ENCODE results near the gene TMC5.

The TMC5 gene

GRCh38 chr16:19434584-19434983, 16.9 kb downstream of the TMC5 start:
- Histone ChIP-seq H3K9me3 (ENCODE audit: low read length) (no peaks in the 10 kb centered on the region), H3K36me3 (ENCODE audit: insufficient read depth, low read length) (no peaks in the 10 kb centered on the region), H3K27ac (ENCODE audit: low read depth, low read length) (no peak overlapping the region), H3K9ac (ENCODE audit: low read length) (no peak overlapping the region), H3K4me1 (ENCODE audit: insufficient read depth, low read length) (no peaks in the 10 kb centered on the region), H3K27me3 (ENCODE audit: control insufficient read depth in 1 of 2, insufficient read depth in 2 of 2, low read length in 2 of 2) (no peaks in the 10 kb centered on the region), H3K4me3 (ENCODE audit: low read depth in 1 of 2, low read length in 2 of 2) (no peak overlapping the region)

- H3K9me3 ChIP-seq (ENCODE audit: low read length): no peaks in the 10 kb centered on the region
- no peak overlapping the region for H3K4me3 ChIP-seq (ENCODE audit: low read depth in 1 of 2, low read length in 2 of 2)
- no peaks in the 10 kb centered on the region for H3K27me3 ChIP-seq (ENCODE audit: control insufficient read depth in 1 of 2, insufficient read depth in 2 of 2, low read length in 2 of 2)
- H3K27ac ChIP-seq (ENCODE audit: low read depth, low read length): no peak overlapping the region
- H3K36me3 ChIP-seq (ENCODE audit: insufficient read depth, low read length): no peaks in the 10 kb centered on the region
- H3K4me1 ChIP-seq (ENCODE audit: insufficient read depth, low read length): no peaks in the 10 kb centered on the region
- H3K9ac ChIP-seq (ENCODE audit: low read length): no peak overlapping the region
These were observed 18.9 kb downstream of the TMC5 start for GRCh38 chr16:19436540-19436939.

DNA sequence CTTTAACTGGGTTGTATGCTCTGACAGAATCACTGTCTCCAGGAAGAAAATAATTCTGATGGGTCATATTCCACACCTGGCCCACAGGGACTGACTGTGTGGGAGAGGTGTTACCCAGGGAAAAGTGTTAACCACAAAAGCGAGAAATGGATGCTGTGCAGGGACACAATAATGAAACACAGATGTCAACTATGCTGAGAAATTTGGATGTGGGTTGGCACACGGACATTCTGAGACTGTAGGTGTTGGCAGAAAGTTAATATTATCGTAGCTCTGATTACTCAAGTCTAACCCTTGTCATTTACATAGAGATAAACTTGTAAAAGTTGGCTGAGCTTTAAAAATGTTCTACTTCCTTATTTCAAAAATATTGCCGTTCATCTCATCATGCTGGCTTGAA, 19.6 kb downstream of the TMC5 start:
- Histone ChIP-seq H3K4me3 (ENCODE audit: low read depth in 1 of 2, low read length in 2 of 2) (no peak overlapping the region), H3K4me1 (ENCODE audit: insufficient read depth, low read length) (no peaks in the 10 kb centered on the region), H3K36me3 (ENCODE audit: insufficient read depth, low read length) (no peaks in the 10 kb centered on the region), H3K27me3 (ENCODE audit: control insufficient read depth in 1 of 2, insufficient read depth in 2 of 2, low read length in 2 of 2) (no peaks in the 10 kb centered on the region), H3K9ac (ENCODE audit: low read length) (no peak overlapping the region), H3K9me3 (ENCODE audit: low read length) (no peaks in the 10 kb centered on the region), H3K27ac (ENCODE audit: low read depth, low read length) (no peak overlapping the region)

DNA sequence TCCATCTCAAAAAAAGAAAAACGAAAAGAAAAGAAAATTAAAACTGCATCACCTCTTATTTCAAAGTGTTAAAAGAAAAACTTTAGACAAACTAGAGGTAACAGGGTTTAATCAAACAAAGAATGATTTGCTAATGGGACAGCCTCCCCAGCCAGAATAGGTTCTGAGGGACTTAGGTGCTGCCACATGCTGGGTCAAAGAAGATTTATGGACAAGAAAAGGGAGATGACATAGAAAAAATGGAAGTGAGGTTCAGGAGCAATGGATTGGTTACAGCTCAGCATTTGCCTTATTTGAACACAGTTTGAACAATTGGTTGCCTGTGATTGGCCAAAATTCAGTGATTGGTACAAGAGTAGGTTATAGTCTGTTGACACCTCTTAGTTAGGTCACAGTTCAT, 21.1 kb downstream of the TMC5 start:
- no peak overlapping the region for H3K4me3 ChIP-seq (ENCODE audit: low read depth in 1 of 2, low read length in 2 of 2)
- H3K9me3 ChIP-seq (ENCODE audit: low read length): no peaks in the 10 kb centered on the region
- no peak overlapping the region for H3K27ac ChIP-seq (ENCODE audit: low read depth, low read length)
- no peaks in the 10 kb centered on the region for H3K36me3 ChIP-seq (ENCODE audit: insufficient read depth, low read length)
- no peak overlapping the region for H3K9ac ChIP-seq (ENCODE audit: low read length)
- H3K27me3 ChIP-seq (ENCODE audit: control insufficient read depth in 1 of 2, insufficient read depth in 2 of 2, low read length in 2 of 2): no peaks in the 10 kb centered on the region
- no peaks in the 10 kb centered on the region for H3K4me1 ChIP-seq (ENCODE audit: insufficient read depth, low read length)

DNA sequence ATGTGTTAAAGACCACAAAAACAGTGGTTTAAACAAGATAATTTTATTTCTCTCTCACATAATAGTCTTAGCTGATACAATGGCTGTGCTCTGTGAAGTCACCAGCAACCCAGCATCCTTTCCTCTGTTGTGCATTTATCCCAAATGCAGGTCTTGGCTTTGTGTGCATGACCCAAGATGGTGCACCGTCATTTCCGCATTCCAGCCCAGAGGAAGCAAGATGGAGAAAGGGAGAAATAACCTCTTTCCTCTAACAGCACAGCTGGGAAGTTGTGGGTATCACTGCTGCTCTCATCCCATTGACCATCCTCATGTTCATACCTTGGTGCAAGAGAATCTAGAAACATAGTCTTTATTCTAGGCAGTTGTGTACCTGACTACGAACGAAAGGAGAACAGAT, 21.8 kb downstream of the TMC5 start:
- H3K9me3 ChIP-seq (ENCODE audit: low read length): no peaks in the 10 kb centered on the region
- H3K4me1 ChIP-seq (ENCODE audit: insufficient read depth, low read length): no peaks in the 10 kb centered on the region
- H3K36me3 ChIP-seq (ENCODE audit: insufficient read depth, low read length): no peaks in the 10 kb centered on the region
- H3K4me3 ChIP-seq (ENCODE audit: low read depth in 1 of 2, low read length in 2 of 2): no peak overlapping the region
- no peaks in the 10 kb centered on the region for H3K27me3 ChIP-seq (ENCODE audit: control insufficient read depth in 1 of 2, insufficient read depth in 2 of 2, low read length in 2 of 2)
- no peak overlapping the region for H3K27ac ChIP-seq (ENCODE audit: low read depth, low read length)
- no peak overlapping the region for H3K9ac ChIP-seq (ENCODE audit: low read length)

DNA sequence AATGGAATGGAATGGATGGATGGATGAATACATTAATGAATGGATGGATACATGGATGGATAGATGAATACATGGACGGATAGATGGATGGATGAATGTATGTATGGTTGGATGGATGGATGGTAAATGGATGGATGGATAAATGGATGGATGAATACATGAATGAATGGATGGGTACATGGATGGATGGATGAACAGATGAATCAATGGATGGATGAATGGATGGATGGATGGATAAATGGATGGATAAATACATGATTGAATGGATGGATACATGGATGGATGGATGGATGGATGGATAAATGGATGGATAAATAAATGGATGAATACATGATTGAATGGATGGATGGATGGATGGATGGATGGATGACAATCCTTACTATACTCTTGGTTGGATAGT, 26.0 kb downstream of the TMC5 start:
- H3K27ac ChIP-seq (ENCODE audit: low read depth, low read length): no peak overlapping the region
- no peak overlapping the region for H3K4me3 ChIP-seq (ENCODE audit: low read depth in 1 of 2, low read length in 2 of 2)
- H3K4me1 ChIP-seq (ENCODE audit: insufficient read depth, low read length): no peaks in the 10 kb centered on the region
- no peaks in the 10 kb centered on the region for H3K36me3 ChIP-seq (ENCODE audit: insufficient read depth, low read length)
- no peaks in the 10 kb centered on the region for H3K27me3 ChIP-seq (ENCODE audit: control insufficient read depth in 1 of 2, insufficient read depth in 2 of 2, low read length in 2 of 2)
- no peaks in the 10 kb centered on the region for H3K9me3 ChIP-seq (ENCODE audit: low read length)
- H3K9ac ChIP-seq (ENCODE audit: low read length): no peak overlapping the region

DNA sequence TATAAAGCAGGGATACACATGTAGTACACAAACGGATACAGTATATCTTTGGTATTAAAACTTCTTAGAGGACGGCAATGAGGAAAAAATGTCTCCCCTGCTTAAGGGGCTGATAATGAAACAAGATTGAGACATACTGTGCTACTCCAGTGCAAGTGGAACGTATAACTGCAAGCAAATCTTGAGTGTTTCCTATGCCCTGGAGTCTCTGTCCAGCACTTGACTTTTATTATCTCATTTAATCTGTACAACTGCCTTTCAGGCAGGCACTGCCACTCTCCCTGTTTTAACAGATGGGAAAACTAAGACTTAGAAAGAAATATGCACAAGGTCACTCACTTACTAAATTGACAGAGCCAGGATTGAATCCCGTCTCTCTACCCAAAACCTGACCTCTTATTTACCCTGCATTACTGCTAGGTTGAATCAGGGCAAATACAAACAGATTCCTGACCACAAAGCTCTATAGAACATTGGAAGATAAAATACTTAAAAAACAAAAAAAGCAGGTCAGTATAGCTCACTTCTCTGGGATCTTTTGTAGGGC, 28.7 kb downstream of the TMC5 start:
- Histone ChIP-seq H3K36me3 (ENCODE audit: insufficient read depth, low read length) (no peaks in the 10 kb centered on the region), H3K4me1 (ENCODE audit: insufficient read depth, low read length) (no peaks in the 10 kb centered on the region), H3K4me3 (ENCODE audit: low read depth in 1 of 2, low read length in 2 of 2) (no peak overlapping the region), H3K27me3 (ENCODE audit: control insufficient read depth in 1 of 2, insufficient read depth in 2 of 2, low read length in 2 of 2) (no peaks in the 10 kb centered on the region), H3K9ac (ENCODE audit: low read length) (no peak overlapping the region), H3K27ac (ENCODE audit: low read depth, low read length) (no peak overlapping the region), H3K9me3 (ENCODE audit: low read length) (no peaks in the 10 kb centered on the region)

- no peak overlapping the region for H3K4me3 ChIP-seq (ENCODE audit: low read depth in 1 of 2, low read length in 2 of 2)
- H3K9ac ChIP-seq (ENCODE audit: low read length): no peak overlapping the region
- H3K36me3 ChIP-seq (ENCODE audit: insufficient read depth, low read length): no peaks in the 10 kb centered on the region
- no peaks in the 10 kb centered on the region for H3K4me1 ChIP-seq (ENCODE audit: insufficient read depth, low read length)
- H3K27me3 ChIP-seq (ENCODE audit: control insufficient read depth in 1 of 2, insufficient read depth in 2 of 2, low read length in 2 of 2): no peaks in the 10 kb centered on the region
- H3K9me3 ChIP-seq (ENCODE audit: low read length): no peaks in the 10 kb centered on the region
- H3K27ac ChIP-seq (ENCODE audit: low read depth, low read length): no peak overlapping the region
These were observed 29.2 kb downstream of the TMC5 start for GRCh38 chr16:19446886-19447285.

- Histone ChIP-seq H3K4me1 (ENCODE audit: insufficient read depth, low read length) (no peaks in the 10 kb centered on the region), H3K9me3 (ENCODE audit: low read length) (no peaks in the 10 kb centered on the region), H3K9ac (ENCODE audit: low read length) (no peak overlapping the region), H3K4me3 (ENCODE audit: low read depth in 1 of 2, low read length in 2 of 2) (no peak overlapping the region), H3K27me3 (ENCODE audit: control insufficient read depth in 1 of 2, insufficient read depth in 2 of 2, low read length in 2 of 2) (no peaks in the 10 kb centered on the region), H3K27ac (ENCODE audit: low read depth, low read length) (no peak overlapping the region), H3K36me3 (ENCODE audit: insufficient read depth, low read length) (no peaks in the 10 kb centered on the region)
These were observed 32.5 kb downstream of the TMC5 start for GRCh38 chr16:19450186-19450585.

- H3K27ac ChIP-seq (ENCODE audit: low read depth, low read length): no peak overlapping the region
- no peaks in the 10 kb centered on the region for H3K4me1 ChIP-seq (ENCODE audit: insufficient read depth, low read length)
- no peaks in the 10 kb centered on the region for H3K27me3 ChIP-seq (ENCODE audit: control insufficient read depth in 1 of 2, insufficient read depth in 2 of 2, low read length in 2 of 2)
- H3K36me3 ChIP-seq (ENCODE audit: insufficient read depth, low read length): no peaks in the 10 kb centered on the region
- no peaks in the 10 kb centered on the region for H3K9me3 ChIP-seq (ENCODE audit: low read length)
- H3K9ac ChIP-seq (ENCODE audit: low read length): no peak overlapping the region
- no peak overlapping the region for H3K4me3 ChIP-seq (ENCODE audit: low read depth in 1 of 2, low read length in 2 of 2)
These were observed 41.2 kb downstream of the TMC5 start for GRCh38 chr16:19458722-19459379.

GRCh38 chr16:19460397-19460796, 42.7 kb downstream of the TMC5 start:
- Histone ChIP-seq H3K9ac (ENCODE audit: low read length) (no peak overlapping the region), H3K27ac (ENCODE audit: low read depth, low read length) (no peak overlapping the region), H3K9me3 (ENCODE audit: low read length) (no peaks in the 10 kb centered on the region), H3K4me3 (ENCODE audit: low read depth in 1 of 2, low read length in 2 of 2) (no peak overlapping the region), H3K4me1 (ENCODE audit: insufficient read depth, low read length) (no peaks in the 10 kb centered on the region), H3K36me3 (ENCODE audit: insufficient read depth, low read length) (no peaks in the 10 kb centered on the region), H3K27me3 (ENCODE audit: control insufficient read depth in 1 of 2, insufficient read depth in 2 of 2, low read length in 2 of 2) (no peaks in the 10 kb centered on the region)
